Measurements from ENCODE around the gene KIF26B. TPM values are rescaled to one million over a fixed set of nuclear protein-coding genes. Genes with fewer than 3 reads are reported as not detected.

The KIF26B gene
- total RNA-seq, 4 donors from 2014 or later, result 0.90 to 2.0 (median 1.5) TPM

- no peak for DNase-seq (ENCODE audit: low spot score in 2 of 2)
- H3K4me1 ChIP-seq, result no peaks in the 10 kb centered on the region
- WGBS, 2 donors, result 65% methylated on average over 18 to 20 of the region's 20 CpGs
- no peak overlapping the region for H3K27ac ChIP-seq
- TF ChIP-seq POLR2A (IDR thresholded peaks at IDR 0.05) (no peak), EP300 (IDR thresholded peaks at IDR 0.05) (no peak), CTCF (IDR thresholded peaks at IDR 0.05) (no peak)
- H3K9me3 ChIP-seq, result peaks cover 0 to 26% (median 0%) of the 10 kb centered on the region in 4 donors
- H3K36me3 ChIP-seq, result peaks cover 0 to 2% (median 0%) of the 10 kb centered on the region in 3 donors
- H3K4me3 ChIP-seq, result no peak overlapping the region
- H3K27me3 ChIP-seq, result no peaks in the 10 kb centered on the region
Measured at GRCh38 chr1:245687152-245687635, 532.4 kb downstream of the KIF26B start.

- no peak for TF ChIP-seq EP300 (IDR thresholded peaks at IDR 0.05)
- no peak for TF ChIP-seq CTCF (IDR thresholded peaks at IDR 0.05)
- no peak for TF ChIP-seq POLR2A (IDR thresholded peaks at IDR 0.05)
- peaks cover 0 to 2% (median 0%) of the 10 kb centered on the region in 3 donors for H3K36me3 ChIP-seq
- H3K27ac ChIP-seq, result no peak overlapping the region
- H3K9me3 ChIP-seq, result peaks cover 0 to 26% (median 0%) of the 10 kb centered on the region in 4 donors
- no peaks in the 10 kb centered on the region for H3K4me1 ChIP-seq
- no peaks in the 10 kb centered on the region for H3K27me3 ChIP-seq
- WGBS, 2 donors, result 72 to 87% methylated on average over 34 to 50 of the region's 74 CpGs
- no peak for DNase-seq (ENCODE audit: low spot score in 2 of 2)
- H3K4me3 ChIP-seq, result no peak overlapping the region
Measured at GRCh38 chr1:245687636-245688535, 533.1 kb downstream of the KIF26B start.

- DNase-seq (ENCODE audit: low spot score in 2 of 2), result no peak
- Histone ChIP-seq H3K4me3 (no peak overlapping the region), H3K4me1 (no peaks in the 10 kb centered on the region), H3K9me3 (peaks cover 0 to 26% (median 0%) of the 10 kb centered on the region in 4 donors), H3K27me3 (no peaks in the 10 kb centered on the region), H3K27ac (no peak overlapping the region), H3K36me3 (peaks cover 0 to 2% (median 0%) of the 10 kb centered on the region in 3 donors)
- WGBS, 2 donors, result 89 to 91% methylated on average over 52 to 57 of the region's 63 CpGs
- TF ChIP-seq EP300 (IDR thresholded peaks at IDR 0.05), result no peak
- TF ChIP-seq CTCF (IDR thresholded peaks at IDR 0.05), result no peak
- no peak for TF ChIP-seq POLR2A (IDR thresholded peaks at IDR 0.05)
Measured at GRCh38 chr1:245688536-245689453, 534.0 kb downstream of the KIF26B start.

GRCh38 chr1:245690156-245690690, 535.4 kb downstream of the KIF26B start:
- Histone ChIP-seq H3K36me3 (peaks cover 0 to 2% (median 0%) of the 10 kb centered on the region in 3 donors), H3K9me3 (peaks cover 0 to 29% (median 0%) of the 10 kb centered on the region in 4 donors), H3K27ac (no peak overlapping the region), H3K27me3 (no peaks in the 10 kb centered on the region), H3K4me1 (no peaks in the 10 kb centered on the region), H3K4me3 (no peak overlapping the region)
- WGBS, 2 donors, result 73 to 81% methylated on average over 9 of the region's 9 CpGs
- peak in 1 of 2 donors; percentile 5 for DNase-seq (ENCODE audit: low spot score in 2 of 2)
- TF ChIP-seq POLR2A (IDR thresholded peaks at IDR 0.05), result no peak
- no peak for TF ChIP-seq CTCF (IDR thresholded peaks at IDR 0.05)
- no peak for TF ChIP-seq EP300 (IDR thresholded peaks at IDR 0.05)

Data from tibial nerve (tissue), 4 donors.